HG03280 (cell line): Measurements from ENCODE around the gene TALDO1.

ENCODE experiments used
- ATAC-seq: cut with Tn5 transposase; IDR thresholded peaks from one replicate; pipeline ENCODE4 v1.9.1; 2021; ENCODE audit warnings: mild to moderate bottlenecking, moderate library complexity; ENCODE audit not compliant: unreplicated experiment

The TALDO1 gene

DNA sequence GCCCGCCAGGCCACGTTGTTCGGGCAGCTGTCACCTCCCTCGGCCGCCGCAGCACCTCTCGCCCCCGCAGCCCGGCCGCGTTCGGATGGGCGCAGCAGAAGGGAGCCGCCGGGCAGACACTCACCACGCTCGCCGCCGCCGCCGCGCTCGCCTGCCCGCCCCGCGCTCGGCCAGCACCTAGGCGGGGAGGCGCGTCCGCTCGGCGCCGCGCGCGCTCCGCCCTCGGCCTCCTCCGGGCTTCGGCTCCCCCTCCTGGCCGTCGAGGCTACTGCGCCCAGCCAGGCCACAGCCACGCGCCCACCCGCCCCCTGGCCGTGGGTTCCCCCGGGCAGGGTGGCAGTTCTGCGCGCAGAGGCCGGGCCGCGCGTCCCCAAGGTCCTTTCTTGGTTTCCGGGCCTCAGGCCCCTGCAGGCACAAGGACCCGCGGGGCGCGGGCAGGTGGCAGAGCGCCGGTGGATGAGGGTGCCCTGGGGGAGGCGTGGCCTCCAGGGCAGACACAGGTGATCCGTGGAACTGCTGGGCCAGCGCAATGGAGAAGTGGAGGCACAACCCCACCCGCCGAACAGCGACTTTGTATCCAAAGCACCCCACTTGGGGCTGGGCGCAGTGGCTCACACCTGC, 50.9 kb downstream of the TALDO1 start, which contains the start of gene SLC25A22:
SLC25A22 (minus strand) TSS at position 189 of the 621 bp plus-strand sequence. CDS start 3,275 bp downstream, outside the sequence.
- ATAC-seq = peak; percentile 60

DNA sequence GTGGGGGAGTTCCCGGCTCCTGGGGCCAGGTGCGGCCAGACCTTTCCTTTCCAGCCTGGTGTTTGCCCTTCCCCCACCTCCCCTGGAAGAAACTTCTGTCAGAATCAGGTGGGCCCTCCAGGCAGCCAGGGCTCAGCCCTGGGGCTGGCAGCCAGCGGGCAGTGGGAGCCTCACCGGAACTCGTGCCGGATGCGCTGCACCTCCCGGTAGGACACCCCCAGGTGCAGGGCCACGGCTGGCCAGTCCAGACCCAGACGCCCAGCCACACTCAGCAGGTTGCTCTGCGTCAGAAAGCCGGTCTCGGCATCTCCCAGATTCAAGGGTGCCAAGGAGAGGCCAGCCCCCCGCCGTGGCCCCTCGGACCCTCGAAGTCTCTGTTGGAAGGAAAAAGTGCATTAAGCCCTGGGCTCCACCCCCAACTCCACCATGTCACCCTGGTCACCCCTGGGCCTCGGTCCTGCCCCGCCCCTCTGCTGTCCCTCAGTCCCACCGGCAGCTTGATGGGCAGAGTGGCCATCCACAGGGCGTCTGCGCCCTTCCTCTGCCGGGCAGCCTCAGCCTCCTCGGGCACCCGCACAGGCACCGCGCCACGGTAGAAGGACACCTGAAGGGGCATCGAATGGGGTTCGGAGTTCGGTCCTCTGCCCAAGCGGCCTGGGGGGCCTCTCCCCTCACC, 52.5 kb downstream of the TALDO1 start:
- ATAC-seq = no peak

- no peak for ATAC-seq
Observed at GRCh38 chr11:800473-800872, 53.2 kb downstream of the TALDO1 start.

DNA sequence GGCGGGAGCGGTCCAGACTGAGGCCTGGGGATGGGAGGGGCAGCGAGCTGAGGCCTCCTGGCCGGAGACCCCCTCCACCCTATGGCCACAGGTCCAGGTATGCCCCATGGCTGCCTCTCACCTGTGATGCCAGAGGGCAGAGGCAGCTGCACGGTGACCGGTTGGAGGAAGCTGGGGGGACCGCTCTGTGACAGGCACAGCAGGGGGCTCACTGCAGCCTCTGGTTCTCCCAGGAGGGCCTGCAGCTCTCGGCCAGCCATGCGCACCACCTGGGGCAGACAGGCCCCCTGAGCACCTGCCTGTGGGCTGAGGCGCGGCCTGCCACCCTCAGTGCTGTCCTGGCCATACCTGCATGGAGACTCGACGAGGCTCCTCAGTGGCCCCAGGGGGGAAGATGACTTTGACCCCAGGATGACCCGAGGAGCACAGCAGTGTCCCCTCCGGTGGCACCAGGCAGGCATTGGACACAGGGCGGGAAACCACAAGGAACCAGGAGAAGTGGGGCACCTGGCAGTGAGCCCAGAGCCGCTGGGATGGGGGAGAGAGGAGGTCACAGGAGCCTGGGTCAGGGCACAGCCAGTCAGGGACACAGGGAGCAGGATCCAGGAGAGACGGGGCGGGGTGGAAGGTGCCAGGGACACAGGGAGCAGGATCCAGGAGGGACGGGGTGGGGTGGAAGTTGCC, 54.0 kb downstream of the TALDO1 start:
- no peak for ATAC-seq

DNA sequence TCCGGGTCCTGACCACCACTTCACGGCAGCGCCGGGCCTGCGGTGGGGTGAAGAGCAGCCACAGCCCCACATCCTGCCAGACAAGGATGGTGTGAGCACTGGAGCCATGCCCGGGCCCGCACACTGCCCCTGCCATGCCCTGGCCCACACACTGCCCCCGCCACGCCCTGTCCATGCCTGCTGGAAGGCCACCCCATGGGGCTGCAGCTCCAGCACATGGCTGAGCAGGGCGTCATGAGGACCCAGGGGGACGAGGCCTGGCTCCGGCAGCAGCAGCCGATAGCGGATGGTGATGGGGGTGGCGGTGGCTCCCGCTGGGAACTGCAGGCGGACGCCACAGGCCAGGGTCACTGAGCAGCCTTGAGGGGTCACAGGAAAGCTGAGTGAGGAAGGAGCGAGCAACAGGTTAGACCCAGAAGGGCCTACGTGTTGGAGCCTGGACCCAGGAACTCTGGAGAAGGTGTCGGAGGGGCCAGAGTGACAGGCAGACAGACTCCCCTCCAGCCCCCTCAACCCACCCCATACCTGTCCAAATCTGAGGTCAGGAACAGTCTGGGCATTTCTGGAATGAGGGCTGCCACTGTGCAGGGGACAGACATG, 54.9 kb downstream of the TALDO1 start:
- ATAC-seq = no peak

GRCh38 chr11:802693-803466, 55.6 kb downstream of the TALDO1 start:
- no peak for ATAC-seq

DNA sequence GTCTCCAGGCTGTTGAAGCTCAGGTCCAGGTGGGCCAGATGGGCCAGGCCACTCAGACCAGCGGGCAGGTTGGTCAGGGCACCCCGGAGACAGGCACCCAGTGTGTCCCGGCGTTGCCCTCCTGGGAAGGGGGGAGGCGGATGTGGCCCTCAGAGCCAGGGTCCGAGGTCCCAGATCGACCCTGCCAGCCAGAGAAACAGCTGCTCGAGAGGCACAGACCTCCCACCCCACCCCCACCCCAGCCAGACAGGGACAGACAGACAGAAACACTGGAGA, 56.1 kb downstream of the TALDO1 start:
- no peak for ATAC-seq

DNA sequence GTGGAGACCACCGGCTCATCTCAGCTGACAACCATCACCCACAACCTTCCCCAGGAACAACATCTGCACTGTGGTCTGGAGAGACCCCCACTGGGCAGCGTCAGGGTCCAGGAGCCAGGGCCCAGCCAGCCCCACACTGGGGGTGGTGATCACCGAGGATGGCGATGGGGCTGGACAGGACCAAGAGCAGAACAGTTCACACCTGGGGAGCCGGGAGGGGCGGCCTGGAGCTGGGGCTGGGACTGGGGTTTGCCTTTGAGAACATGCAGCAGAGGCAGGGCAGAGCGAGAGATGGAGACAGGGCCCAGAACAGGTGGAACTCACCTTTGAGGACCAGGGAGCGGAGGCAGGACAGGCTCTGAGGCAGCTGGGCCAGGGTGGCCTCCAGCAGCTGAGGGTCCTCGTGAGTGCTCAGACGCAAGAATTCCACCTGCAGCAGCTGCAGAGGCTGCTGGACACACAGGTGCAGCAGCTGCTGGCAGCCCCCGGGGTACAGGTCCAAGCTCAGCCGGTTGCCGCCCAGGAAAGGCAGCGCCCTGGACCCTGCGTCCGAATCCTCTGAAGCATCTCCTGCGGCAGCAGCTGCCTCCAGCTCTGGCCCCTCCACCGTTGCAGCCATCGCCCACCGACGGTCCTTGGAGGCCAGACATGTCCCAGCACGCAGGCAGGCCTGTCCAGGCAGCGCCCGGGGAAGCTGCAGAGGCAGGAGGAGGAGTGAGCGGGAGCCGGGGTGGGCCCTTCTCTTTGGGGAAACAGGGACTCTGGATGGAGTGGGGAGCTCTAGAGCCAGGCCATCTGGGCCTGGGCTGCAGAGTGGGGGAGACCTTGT, 56.7 kb downstream of the TALDO1 start:
- no peak for ATAC-seq

DNA sequence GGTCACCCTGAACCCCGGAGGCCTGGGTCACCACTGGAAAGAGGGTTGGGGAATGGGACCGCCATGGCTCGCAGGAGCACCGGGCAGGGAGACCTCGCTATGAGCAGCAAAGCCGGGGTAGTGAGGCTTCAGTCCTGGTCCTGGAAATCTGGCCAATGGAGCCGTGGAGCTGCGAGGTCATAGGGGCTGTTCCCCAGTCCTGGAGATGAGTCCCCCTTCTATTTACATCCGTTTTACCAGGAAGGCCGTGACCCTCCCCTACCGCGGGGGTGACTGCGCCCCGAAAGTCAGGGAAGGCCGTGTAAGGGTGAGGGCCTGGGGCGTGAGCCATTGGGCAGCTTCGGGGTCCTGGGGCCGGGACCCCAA, 57.3 kb downstream of the TALDO1 start:
- no peak for ATAC-seq

- ATAC-seq = no peak
Observed at GRCh38 chr11:808427-809286, 61.4 kb downstream of the TALDO1 start.

- peak; percentile 72 for ATAC-seq
Observed at GRCh38 chr11:809287-810039, 62.2 kb downstream of the TALDO1 start, which contains the start of gene RPLP2. RPLP2 (plus strand) TSS chr11:809967; CDS start chr11:810235, 268 bp downstream.

DNA sequence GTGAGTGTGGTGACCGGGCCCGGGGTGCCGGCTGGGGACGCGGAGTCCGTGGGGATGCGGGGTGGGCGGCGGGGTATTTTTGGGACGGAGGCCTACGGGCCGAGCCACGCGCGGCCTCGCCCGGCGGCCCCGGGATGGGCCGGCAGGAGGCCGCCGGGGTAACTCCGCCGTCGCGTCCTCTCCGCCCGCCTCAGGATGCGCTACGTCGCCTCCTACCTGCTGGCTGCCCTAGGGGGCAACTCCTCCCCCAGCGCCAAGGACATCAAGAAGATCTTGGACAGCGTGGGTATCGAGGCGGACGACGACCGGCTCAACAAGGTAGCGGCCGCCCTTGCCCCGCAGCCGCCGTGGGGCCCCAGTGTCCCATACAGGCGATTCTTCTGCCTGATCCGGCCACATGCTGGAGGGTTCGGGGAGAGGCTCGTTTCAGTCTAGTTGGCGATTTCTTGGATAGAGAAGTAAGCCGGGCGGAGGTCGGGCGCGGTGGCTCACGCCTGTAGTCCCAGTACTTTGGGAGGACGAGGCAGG, 62.8 kb downstream of the TALDO1 start:
- no peak for ATAC-seq

DNA sequence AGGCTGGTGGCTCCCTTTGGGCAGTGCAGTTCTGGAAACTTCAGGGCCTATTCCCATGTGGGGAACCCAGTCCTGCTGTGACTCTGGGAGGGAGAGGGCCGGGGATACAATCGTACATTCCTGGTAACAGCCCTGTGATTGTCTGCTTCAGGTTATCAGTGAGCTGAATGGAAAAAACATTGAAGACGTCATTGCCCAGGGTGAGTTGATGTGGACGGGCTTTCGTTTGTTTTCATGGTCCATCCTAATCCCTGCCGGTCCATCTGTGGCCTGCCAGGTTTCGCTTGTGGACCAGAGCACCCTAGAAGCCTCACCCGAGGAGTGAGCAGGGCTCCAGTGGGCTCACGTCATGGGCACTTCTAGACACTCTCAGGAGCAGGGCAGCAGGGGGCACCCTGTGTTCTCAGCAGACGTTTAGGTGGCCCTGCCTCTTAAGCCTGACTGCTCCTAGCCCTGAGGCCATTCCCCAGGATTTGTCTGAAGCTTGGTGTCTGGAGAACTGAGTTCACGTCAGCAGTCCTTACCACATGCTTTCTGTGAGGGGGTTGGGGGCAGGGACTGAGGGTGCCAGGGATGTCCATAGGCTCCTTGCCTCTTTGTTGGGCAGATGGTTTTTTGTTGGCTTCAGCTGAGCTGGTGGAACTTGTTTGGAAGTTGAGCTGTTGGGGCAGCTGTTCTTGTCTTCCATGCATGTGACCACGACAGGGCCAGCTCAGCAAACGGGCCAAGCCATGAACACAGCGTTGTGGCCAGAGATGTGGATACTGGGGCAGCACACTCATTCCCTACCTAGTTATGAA, 64.4 kb downstream of the TALDO1 start:
- no peak for ATAC-seq

DNA sequence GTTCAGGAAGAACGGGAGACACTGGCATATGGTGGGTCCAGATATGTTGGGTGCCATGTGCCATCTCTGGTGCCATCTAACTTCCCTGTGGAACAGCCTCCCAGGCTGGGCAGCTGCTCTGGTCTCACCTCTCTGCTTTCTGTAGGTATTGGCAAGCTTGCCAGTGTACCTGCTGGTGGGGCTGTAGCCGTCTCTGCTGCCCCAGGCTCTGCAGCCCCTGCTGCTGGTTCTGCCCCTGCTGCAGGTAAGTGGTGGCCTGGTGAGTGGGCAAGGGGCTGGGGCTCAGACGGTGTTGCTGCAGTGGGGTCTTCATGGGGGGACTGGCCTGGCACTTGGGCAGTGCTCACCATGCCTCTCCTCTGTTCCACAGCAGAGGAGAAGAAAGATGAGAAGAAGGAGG, 65.1 kb downstream of the TALDO1 start:
- ATAC-seq = no peak

GRCh38 chr11:813072-813455, 65.8 kb downstream of the TALDO1 start:
- no peak for ATAC-seq

GRCh38 chr11:813456-814096, 66.3 kb downstream of the TALDO1 start:
- no peak for ATAC-seq
